ENCODE measurements around the gene RITA1.

Gene RITA1

DNA sequence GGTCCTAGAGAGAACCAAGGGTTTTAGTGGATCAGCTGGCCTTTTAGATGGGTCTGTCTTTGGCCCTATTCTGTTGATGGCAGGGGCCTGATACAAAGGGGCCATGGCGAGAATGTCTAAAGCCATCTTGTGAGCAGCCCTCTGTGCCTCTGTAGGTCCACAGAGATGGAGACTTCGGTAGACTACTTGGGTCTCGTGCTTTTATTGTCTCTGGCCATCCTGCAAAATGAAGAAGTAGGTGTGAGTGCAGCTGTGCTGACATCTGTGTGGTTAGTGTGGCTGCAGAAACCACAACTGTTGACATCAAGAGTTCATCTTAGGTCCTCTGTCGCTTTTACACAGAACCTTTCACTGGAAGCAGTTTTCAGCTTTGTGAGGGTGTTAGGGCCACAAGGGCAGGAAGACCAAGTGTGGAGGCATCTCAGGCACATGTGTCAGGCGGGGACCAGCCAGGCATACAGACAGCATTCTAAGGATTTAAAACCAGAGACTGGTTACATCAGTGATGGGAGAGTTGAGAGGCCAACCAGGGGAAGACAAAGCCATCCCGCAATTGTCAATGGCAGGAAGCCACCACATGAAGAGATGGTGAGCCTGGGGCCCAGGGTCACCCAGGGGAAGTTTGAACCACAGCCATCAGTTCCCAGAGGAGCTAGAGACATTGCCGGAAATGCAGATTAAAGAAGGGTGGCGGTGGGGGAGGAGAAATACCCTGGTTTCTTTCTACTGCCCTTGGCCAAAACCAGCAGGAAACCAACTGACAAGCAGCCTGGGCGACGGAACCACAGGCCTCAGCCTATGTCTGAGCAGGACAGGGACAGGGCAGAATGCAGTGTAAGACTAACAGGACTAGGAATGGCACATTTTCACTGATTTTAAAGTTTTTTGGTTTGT lies 22.8 kb downstream of the RITA1 start:
- TF ChIP-seq Cebpa-rat (IDR thresholded peaks at IDR 0.05), result peak; percentile 47; the same call in 1 of the 2 replicates
- Histone ChIP-seq H3K36me3 (no peaks in the 10 kb centered on the region), H3K4me1 (peaks cover 42% of the 10 kb centered on the region), H3K4me3 (no peak overlapping the region), H3K9me3 (no peaks in the 10 kb centered on the region), H3K27me3 (peaks cover 74% of the 10 kb centered on the region), H3K27ac (peak overlapping the region; percentile 72), H3K4me2 (peak overlapping the region; percentile 89), H3K9ac (peak overlapping the region; percentile 13; the same call in 1 of the 2 replicates), H4K20me1 (peaks cover 67% of the 10 kb centered on the region)

DNA sequence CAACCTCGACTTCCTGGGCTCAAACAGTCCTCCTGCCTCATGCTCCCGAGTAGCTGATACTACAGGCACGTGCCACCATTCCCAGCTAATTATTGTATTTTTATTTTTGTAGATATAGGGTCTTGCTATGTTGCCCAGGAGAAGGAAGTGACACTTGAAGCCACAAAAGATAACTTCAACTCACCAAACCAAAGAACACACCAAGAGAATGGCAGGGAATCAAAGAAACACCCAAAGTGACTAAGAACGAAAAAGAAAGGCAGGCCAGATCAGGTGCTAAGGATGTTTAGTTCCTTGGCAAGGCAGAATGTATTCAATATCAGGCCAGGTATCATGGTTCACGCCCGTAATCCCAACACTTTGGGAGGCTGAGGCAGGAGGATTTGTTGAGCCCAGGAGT lies 25.6 kb downstream of the RITA1 start:
- no peaks in the 10 kb centered on the region for H3K36me3 ChIP-seq
- no peak overlapping the region for H3K27ac ChIP-seq
- no peak for TF ChIP-seq Cebpa-rat (IDR thresholded peaks at IDR 0.05)
- no peak overlapping the region for H3K4me3 ChIP-seq
- H3K4me2 ChIP-seq, result no peak overlapping the region
- H3K9me3 ChIP-seq, result no peaks in the 10 kb centered on the region
- H3K9ac ChIP-seq, result no peak overlapping the region
- H3K4me1 ChIP-seq, result peaks cover 41% of the 10 kb centered on the region
- H4K20me1 ChIP-seq, result peaks cover 82% of the 10 kb centered on the region
- peaks cover 84% of the 10 kb centered on the region for H3K27me3 ChIP-seq

GRCh38 chr12:113214895-113215400 lies 29.4 kb downstream of the RITA1 start:
- peak; percentile 66 for TF ChIP-seq Cebpa-rat (IDR thresholded peaks at IDR 0.05)
- H3K4me3 ChIP-seq, result no peak overlapping the region
- no peak overlapping the region for H3K4me2 ChIP-seq

DNA sequence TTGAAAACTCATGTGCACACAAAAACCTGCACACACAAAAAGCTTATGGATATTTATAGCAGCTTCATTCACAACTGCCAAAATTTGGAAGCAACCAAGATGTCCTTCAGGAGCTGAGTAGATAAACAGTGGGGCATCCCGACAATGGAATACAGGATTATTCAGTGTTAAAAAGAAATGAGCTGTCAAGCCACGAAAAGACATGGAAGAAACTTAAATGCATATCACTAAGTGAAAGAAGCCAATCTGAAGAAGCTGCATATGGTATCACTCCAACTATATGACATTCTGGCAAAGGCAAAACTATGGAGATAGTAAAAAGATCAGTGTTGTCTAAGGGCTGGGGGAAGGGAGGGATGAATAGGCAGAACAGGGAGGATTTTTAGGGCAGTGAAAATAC lies 30.5 kb downstream of the RITA1 start:
- Histone ChIP-seq H3K27me3 (peaks cover 82% of the 10 kb centered on the region), H3K4me2 (no peak overlapping the region), H3K4me1 (peaks cover 21% of the 10 kb centered on the region), H4K20me1 (peaks cover 50% of the 10 kb centered on the region; the same call in 1 of the 2 replicates), H3K9me3 (no peaks in the 10 kb centered on the region), H3K9ac (no peak overlapping the region), H3K36me3 (no peaks in the 10 kb centered on the region), H3K27ac (no peak overlapping the region), H3K4me3 (no peak overlapping the region)
- TF ChIP-seq Cebpa-rat (IDR thresholded peaks at IDR 0.05), result no peak

More at GRCh38 chr12:113214895-113215400, 29.4 kb downstream of the RITA1 start:
- Histone ChIP-seq H3K9ac (no peak overlapping the region), H3K36me3 (no peaks in the 10 kb centered on the region), H3K4me1 (peaks cover 21% of the 10 kb centered on the region), H3K9me3 (no peaks in the 10 kb centered on the region), H3K27me3 (peaks cover 93% of the 10 kb centered on the region), H3K27ac (no peak overlapping the region), H4K20me1 (peaks cover 59% of the 10 kb centered on the region; the same call in 1 of the 2 replicates)

DNA sequence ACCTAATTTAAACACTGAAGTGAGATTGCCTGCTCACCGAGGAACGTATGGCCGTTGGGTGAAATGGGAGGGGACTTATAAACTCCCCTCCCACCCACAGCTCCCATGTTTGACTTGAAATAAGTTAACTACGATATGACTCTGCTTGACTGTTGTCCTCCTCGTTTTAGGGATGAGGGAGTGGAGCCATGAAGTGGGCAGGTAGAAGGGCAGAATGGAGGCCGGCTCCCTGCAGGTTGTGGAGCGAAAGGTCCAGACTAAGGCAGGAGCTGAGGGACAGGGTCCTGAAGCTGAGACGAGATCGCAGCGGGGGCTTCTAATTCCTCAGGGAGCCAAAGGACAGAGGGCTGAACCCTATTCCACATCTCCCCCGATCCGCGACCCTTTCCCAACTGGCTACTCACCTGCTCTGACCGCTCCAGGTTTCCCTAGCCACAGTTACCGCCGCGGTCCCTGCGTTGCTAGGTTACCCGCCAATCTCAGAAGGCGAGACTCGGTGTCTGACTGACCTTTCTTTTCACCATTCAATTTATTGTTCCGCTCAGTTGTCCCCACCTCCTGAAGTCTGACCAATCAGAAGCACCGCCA lies 35.2 kb downstream of the RITA1 start:
- Histone ChIP-seq H4K20me1 (peaks cover 27% of the 10 kb centered on the region; the same call in 1 of the 2 replicates), H3K36me3 (no peaks in the 10 kb centered on the region), H3K4me3 (peak overlapping the region; percentile 64), H3K27me3 (peaks cover 75% of the 10 kb centered on the region), H3K4me1 (peaks cover 56% of the 10 kb centered on the region), H3K9ac (no peak overlapping the region; the same call in 1 of the 2 replicates), H3K4me2 (peak overlapping the region; percentile 97), H3K27ac (no peak overlapping the region), H3K9me3 (no peaks in the 10 kb centered on the region)
- no peak for TF ChIP-seq Cebpa-rat (IDR thresholded peaks at IDR 0.05)

DNA sequence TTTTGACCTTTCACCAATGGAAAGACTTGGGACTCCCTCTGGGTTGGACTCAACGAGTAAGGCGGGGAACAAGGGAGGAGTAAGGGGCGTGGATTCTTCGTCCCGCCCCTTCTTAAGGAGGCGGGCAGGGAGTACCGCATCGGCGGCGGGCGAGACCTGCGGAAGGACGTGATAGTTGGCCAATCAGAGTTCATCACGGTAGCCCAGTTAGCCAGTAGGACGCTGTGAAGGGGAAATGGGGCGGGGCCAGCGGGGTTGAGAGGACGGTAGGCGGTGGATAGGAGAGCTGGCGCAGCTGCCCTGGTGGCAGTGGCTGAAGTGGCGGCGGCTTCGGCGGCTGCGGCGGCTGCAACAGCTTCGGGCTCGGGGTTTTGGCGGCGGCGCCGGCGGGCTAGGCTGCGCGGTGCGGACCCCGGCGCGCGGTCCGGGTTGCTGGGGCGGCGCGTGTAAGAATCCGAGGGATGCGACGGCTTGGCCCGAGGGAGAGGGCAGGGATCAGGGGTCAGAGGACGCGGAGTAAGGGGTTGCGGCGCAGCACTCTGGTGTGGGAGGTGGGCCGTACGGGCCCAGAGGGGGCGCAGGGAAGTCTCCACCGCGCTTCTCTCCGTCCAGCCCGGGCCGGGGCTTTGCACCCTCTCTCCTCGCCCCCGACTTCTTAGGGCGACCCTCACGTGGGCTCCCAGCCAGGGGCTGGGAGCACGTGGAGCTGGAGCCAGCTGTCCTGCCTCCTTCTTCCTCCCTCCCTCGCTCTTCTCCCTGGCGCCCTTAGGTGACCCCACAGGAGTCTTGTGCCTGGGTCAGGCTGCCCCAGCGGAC lies 35.9 kb downstream of the RITA1 start, which contains the start of gene TPCN1:
Gene TPCN1, plus strand, starts transcription at position 284 of the 816 bp plus-strand sequence. CDS start 5,389 bp downstream, outside the sequence.
- H3K27ac ChIP-seq, result no peak within 1 kb of the TSS
- no peak for TF ChIP-seq Cebpa-rat (IDR thresholded peaks at IDR 0.05)
- peak within 1 kb of the TSS; percentile 69 for H3K9ac ChIP-seq

DNA sequence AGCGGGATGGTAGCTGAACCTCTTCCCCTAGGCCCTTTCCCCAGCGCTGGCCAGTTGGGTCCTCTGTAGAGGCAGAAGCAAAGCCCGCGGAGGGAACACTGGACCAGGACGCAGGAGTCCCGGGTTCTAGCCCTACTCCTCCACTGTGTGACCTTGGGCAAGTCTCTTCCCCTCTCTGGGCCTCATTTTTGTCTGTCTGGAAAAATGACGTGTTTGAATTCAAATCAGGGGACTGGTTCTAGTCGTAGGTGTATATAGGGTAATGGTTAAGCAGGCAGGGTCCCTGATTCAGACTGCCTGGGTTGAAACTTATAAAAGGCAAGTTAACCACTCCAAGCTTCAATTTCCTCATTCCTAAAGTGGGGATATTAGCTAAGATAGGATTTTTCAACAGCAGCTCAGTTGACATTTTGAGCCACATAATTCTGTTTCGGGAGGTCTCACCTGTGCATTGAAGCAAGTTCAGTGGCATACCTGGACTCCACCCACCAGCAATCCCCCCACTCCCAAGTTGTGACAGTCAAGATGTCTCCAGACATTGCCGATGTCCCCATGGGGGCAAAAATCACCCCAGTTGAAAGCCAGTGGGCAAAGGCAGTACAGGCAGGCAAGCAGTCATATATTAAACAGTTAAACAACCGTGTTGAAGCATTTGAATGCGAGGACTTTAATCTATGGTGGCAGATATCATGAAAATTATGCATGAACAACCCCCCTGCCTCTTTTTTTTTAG lies 36.6 kb downstream of the RITA1 start:
- Histone ChIP-seq H3K27ac (no peak overlapping the region), H3K9ac (peak overlapping the region; percentile 69), H3K36me3 (no peaks in the 10 kb centered on the region), H4K20me1 (peaks cover 19% of the 10 kb centered on the region; the same call in 1 of the 2 replicates), H3K4me3 (peak overlapping the region; percentile 69), H3K4me1 (peaks cover 51% of the 10 kb centered on the region), H3K27me3 (peaks cover 65% of the 10 kb centered on the region), H3K4me2 (peak overlapping the region; percentile 95), H3K9me3 (no peaks in the 10 kb centered on the region)
- no peak for TF ChIP-seq Cebpa-rat (IDR thresholded peaks at IDR 0.05)

More for the DNA sequence above, 35.9 kb downstream of the RITA1 start, which contains the start of gene TPCN1:
- H3K27me3 ChIP-seq, result peaks cover 68% of the 10 kb centered on the region
- no peaks in the 10 kb centered on the region for H3K9me3 ChIP-seq
- H3K4me1 ChIP-seq, result peaks cover 56% of the 10 kb centered on the region
- H4K20me1 ChIP-seq, result peaks cover 21% of the 10 kb centered on the region; the same call in 1 of the 2 replicates
- H3K4me3 ChIP-seq, result peak within 1 kb of the TSS; percentile 69
- H3K4me2 ChIP-seq, result peak within 1 kb of the TSS; percentile 97
- no peaks in the 10 kb centered on the region for H3K36me3 ChIP-seq

DNA sequence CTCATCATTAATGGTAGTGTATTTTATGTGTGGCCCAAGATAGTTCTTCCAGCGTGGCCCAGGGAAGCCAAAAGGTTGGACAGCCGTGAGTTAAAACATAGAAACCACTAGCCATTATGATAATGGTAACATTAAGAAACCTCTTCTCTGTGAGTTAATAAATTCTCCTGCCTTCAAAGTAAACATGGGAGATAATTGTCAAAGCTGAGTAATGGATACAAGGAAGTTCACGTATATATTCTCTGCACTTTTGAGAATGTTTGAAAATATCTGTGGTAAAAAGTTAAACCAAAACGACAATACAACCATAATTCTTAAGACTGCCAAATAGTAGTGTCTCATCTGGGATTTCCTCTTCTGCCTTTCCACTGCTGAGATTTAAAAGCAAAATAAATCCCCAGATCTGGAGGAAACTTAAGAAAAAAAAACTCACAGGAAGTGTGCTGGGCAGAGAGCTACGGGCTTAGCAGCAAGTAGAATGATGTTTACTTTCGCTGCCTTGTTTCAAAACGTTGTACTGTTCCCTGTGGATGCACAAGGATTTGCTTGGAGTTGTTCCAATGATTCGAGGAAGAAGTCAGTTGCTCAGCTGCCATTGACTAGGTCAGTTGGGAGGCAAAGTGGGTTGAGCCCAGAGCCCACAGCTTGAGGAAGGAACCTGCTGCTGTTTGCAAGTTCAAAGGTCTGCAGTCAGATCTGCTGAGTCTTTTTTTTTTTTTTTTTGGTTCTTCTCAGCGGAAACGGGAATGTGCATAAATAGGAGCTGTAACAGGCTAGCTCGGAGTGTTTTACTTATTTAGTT lies 37.4 kb downstream of the RITA1 start:
- H3K4me2 ChIP-seq, result peak overlapping the region; percentile 62
- H3K36me3 ChIP-seq, result no peaks in the 10 kb centered on the region
- peaks cover 65% of the 10 kb centered on the region for H3K27me3 ChIP-seq
- TF ChIP-seq Cebpa-rat (IDR thresholded peaks at IDR 0.05), result no peak
- peaks cover 51% of the 10 kb centered on the region for H3K4me1 ChIP-seq
- peaks cover 14% of the 10 kb centered on the region; the same call in 1 of the 2 replicates for H4K20me1 ChIP-seq
- no peak overlapping the region for H3K9ac ChIP-seq
- H3K9me3 ChIP-seq, result no peaks in the 10 kb centered on the region
- no peak overlapping the region for H3K4me3 ChIP-seq
- H3K27ac ChIP-seq, result no peak overlapping the region

Data from BLaER1 (cell line).